Measurements from ENCODE around the gene CHAD. TPM values are rescaled to one million over a fixed set of nuclear protein-coding genes. Genes with fewer than 3 reads are reported as not detected.

CHAD gene
- total and polyA plus RNA-seq, 2 of the 13 experiments (the other 11 are each of a cell fraction or from before 2014, with no cell fraction given) = 1.4 TPM; not detected in 1

DNA sequence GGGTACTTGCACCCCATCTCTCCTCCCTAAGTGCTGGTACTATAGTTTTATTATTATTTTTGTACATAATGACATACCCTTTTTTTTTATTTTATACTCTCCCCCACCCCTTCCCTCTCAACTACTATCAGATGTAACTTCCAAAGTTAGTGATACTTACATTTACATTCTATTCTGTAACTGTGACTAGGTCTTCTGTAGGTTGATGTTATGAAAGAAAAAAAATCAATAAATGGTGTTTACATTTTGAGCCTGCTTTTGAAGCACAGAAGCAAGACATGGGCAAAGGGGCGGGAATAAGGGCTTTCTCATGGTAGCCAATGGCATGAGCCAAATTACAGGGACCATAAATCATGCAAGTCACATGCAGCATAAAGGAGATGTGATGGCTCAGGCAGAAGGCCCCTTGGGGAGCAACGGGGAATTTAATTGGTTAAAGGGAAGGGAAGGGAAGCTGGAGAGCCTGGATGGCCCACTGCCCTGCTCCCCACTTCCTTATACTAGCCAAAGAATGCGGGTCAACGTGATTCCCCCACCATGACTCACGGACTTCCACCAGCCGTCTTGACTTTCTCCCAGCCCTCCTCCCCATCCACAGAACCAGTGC, 45.0 kb downstream of the CHAD start (continued):
- TF ChIP-seq DZIP1 (CRISPR knock-in tag; IDR thresholded peaks at IDR 0.05) (no peak), HCFC1 (IDR thresholded peaks at IDR 0.05; ENCODE audit: low read depth, low read length) (no peak), YEATS2 (CRISPR knock-in tag; IDR thresholded peaks at IDR 0.05; ENCODE audit: borderline replicate concordance) (peak; percentile 78; the same call in 1 of the 2 replicates), NFIB (CRISPR knock-in tag; IDR thresholded peaks at IDR 0.05; ENCODE audit: borderline replicate concordance) (no peak), NCOA1 (CRISPR knock-in tag; IDR thresholded peaks at IDR 0.05) (no peak), ZNF292 (CRISPR knock-in tag; IDR thresholded peaks at IDR 0.05; ENCODE audit: borderline replicate concordance, low read depth) (peak; percentile 67; the same call in 1 of the 2 replicates), DNMT3B (CRISPR knock-in tag; conservative IDR thresholded peaks at IDR 0.05) (peak; percentile 95; the same call in 1 of the 2 replicates), ZNF543 (CRISPR knock-in tag; IDR thresholded peaks at IDR 0.05) (no peak), ZNF558 (CRISPR knock-in tag; IDR thresholded peaks at IDR 0.05; ENCODE audit: borderline replicate concordance) (no peak), ZNF205 (CRISPR knock-in tag; IDR thresholded peaks at IDR 0.05) (peak; percentile 53; the same call in 1 of the 2 replicates), ZMYM3 (CRISPR knock-in tag; IDR thresholded peaks at IDR 0.05) (no peak; the same call in 1 of the 2 replicates), TSC22D2 (CRISPR knock-in tag; IDR thresholded peaks at IDR 0.05; ENCODE audit: borderline replicate concordance) (no peak), PREB (CRISPR knock-in tag; IDR thresholded peaks at IDR 0.05) (no peak), ARID2 (CRISPR knock-in tag; IDR thresholded peaks at IDR 0.05; ENCODE audit: borderline replicate concordance) (peak; percentile 87; the same call in 1 of the 2 replicates), ZC3H13 (CRISPR knock-in tag; IDR thresholded peaks at IDR 0.05) (no peak), POGZ (CRISPR knock-in tag; IDR thresholded peaks at IDR 0.05) (peak; percentile 58; the same call in 1 of the 2 replicates), ZFY (CRISPR knock-in tag; IDR thresholded peaks at IDR 0.05) (no peak; the same call in 1 of the 2 replicates), ZSCAN30 (CRISPR knock-in tag; IDR thresholded peaks at IDR 0.05) (no peak; the same call in 1 of the 2 replicates), CENPT (CRISPR knock-in tag; IDR thresholded peaks at IDR 0.05; ENCODE audit: low read depth) (no peak), FIP1L1 (IDR thresholded peaks at IDR 0.05; ENCODE audit: borderline replicate concordance, insufficient read depth, low read depth, low read length) (no peak)
- TF ChIP-seq, protein P1, sequence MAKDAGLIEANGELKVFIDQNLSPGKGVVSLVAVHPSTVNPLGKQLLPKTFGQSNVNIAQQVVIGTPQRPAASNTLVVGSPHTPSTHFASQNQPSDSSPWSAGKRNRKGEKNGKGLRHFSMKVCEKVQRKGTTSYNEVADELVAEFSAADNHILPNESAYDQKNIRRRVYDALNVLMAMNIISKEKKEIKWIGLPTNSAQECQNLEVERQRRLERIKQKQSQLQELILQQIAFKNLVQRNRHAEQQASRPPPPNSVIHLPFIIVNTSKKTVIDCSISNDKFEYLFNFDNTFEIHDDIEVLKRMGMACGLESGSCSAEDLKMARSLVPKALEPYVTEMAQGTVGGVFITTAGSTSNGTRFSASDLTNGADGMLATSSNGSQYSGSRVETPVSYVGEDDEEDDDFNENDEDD (CRISPR knock-in tag; IDR thresholded peaks at IDR 0.05; ENCODE audit: borderline replicate concordance) = peak; percentile 89; the same call in 1 of the 2 replicates
- TF ChIP-seq, protein P2, sequence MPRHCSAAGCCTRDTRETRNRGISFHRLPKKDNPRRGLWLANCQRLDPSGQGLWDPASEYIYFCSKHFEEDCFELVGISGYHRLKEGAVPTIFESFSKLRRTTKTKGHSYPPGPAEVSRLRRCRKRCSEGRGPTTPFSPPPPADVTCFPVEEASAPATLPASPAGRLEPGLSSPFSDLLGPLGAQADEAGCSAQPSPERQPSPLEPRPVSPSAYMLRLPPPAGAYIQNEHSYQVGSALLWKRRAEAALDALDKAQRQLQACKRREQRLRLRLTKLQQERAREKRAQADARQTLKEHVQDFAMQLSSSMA (CRISPR knock-in tag; IDR thresholded peaks at IDR 0.05) = no peak
